K562 (cell line): Measurements from ENCODE around the gene ARFIP2. TPM values are rescaled to one million over a fixed set of nuclear protein-coding genes. Genes with fewer than 3 reads are reported as not detected.

Source experiments
- ATAC-seq: fragments of 200-7000 bp; cut with Tn5 transposase; 3 replicates; pipeline ENCODE4 v1.9.1; 2020; ENCODE audit warnings: moderate library complexity
- BruUV-seq: library from RNA; stranded (reverse); fragments of 400-500 nt; replicated peaks from 2 replicates; lab custom pipeline; 2021; lab: Mats Ljungman, UMichigan
- CTCF ChIA-PET: fragments of 300-600 bp; formaldehyde crosslinking; extraction: SDS; loops from one replicate; lab custom pipeline; 2021; ENCODE audit warnings: low intra/inter-chr PET ratio; lab: Yijun Ruan, JAX
- POLR2A ChIA-PET: fragments of 300-600, 350-650 bp; sonication (Branson Sonifier 250); formaldehyde crosslinking; extraction: SDS; loops from one replicate; lab custom pipeline; 2021; ENCODE audit warnings: antibody characterized with exemption, inconsistent platforms; lab: Yijun Ruan, JAX
- DNase-seq, 4 experiments: peaks; one replicate each; pipeline versions ENCODE4 v3.0.0 to v3.0.0-alpha.2; 2011 to 2018; ENCODE audit warnings: low spot score in 3 of 4, mixed read lengths in 3 of 4; ENCODE audit errors: extremely low read depth in 1 of 4
- FAIRE-seq: peaks from 2 replicates; lab custom pipeline; 2011; peaks lifted over from hg19 to GRCh38; lab: Jason Lieb, UNC
- H2AFZ ChIP-seq: 2 replicates; pipeline ENCODE4 v1.6.0; 2011; ENCODE audit warnings: low read depth, low read length, control low read depth, inconsistent platforms
- H3K27ac ChIP-seq: fragments of 200-600 bp; 3 replicates; pipeline ENCODE4 v1.8.0; 2011; ENCODE audit warnings: low read depth, mild to moderate bottlenecking, control low read depth, inconsistent platforms, low read length, moderate library complexity, mixed read lengths; ENCODE audit errors: extremely low read depth
- H3K27me3 ChIP-seq, 2 experiments: fragments of 300-600 bp in 1 of 2; 2 replicates in 1 of 2; 3 replicates in 1 of 2; pipeline versions ENCODE4 v1.6.0 to v1.8.0; 2011; ENCODE audit warnings: inconsistent platforms in 2 of 2, low read length in 2 of 2, mild to moderate bottlenecking in 1 of 2, mixed read lengths in 1 of 2, moderate library complexity in 1 of 2; ENCODE audit not compliant: control insufficient read depth in 2 of 2, insufficient read depth in 2 of 2
- H3K36me3 ChIP-seq: fragments of 300-600 bp; 3 replicates; pipeline ENCODE4 v1.8.0; 2011; ENCODE audit warnings: mild to moderate bottlenecking, low read length, inconsistent platforms; ENCODE audit not compliant: control insufficient read depth, insufficient read depth
- H3K4me1 ChIP-seq, 2 experiments: fragments of 200-600 bp in 1 of 2; replicated peaks in 1 of 2; 2 replicates in 1 of 2; 3 replicates in 1 of 2; pipeline versions ENCODE4 v1.5.1 to v1.8.0; 2011; ENCODE audit warnings: inconsistent platforms in 2 of 2, low read length in 2 of 2, mild to moderate bottlenecking in 1 of 2, mixed read lengths in 1 of 2, moderate library complexity in 1 of 2; ENCODE audit not compliant: control insufficient read depth in 2 of 2, insufficient read depth in 2 of 2
- H3K4me2 ChIP-seq: 2 replicates; pipeline ENCODE4 v1.6.1; 2011; ENCODE audit warnings: low read length, control low read depth, inconsistent platforms, mixed read lengths; ENCODE audit not compliant: insufficient read depth
- H3K4me3 ChIP-seq: fragments of 200-600 bp; sonication (generic), shearing (Covaris generic); 2 replicates; pipeline ENCODE4 v1.5.1; 2016; ENCODE audit warnings: control low read depth, inconsistent platforms
- H3K79me2 ChIP-seq: fragments of 200-600 bp; 3 replicates; pipeline ENCODE4 v1.8.0; 2011; ENCODE audit warnings: low read length, inconsistent platforms; ENCODE audit not compliant: control insufficient read depth, insufficient read depth
- H3K9ac ChIP-seq, 2 experiments: 2 replicates each; pipeline versions ENCODE4 v1.6.0 to v1.6.1; 2011; ENCODE audit warnings: low read depth in 2 of 2, low read length in 2 of 2, control low read depth in 1 of 2, inconsistent platforms in 1 of 2, mild to moderate bottlenecking in 1 of 2, mixed read lengths in 1 of 2; ENCODE audit not compliant: insufficient read depth in 1 of 2
- H3K9me1 ChIP-seq: one replicate; pipeline ENCODE4 v1.6.0; 2011; ENCODE audit warnings: inconsistent platforms, mild to moderate bottlenecking, low read length, moderate library complexity; ENCODE audit not compliant: control insufficient read depth, insufficient read depth
- H3K9me3 ChIP-seq: replicated peaks from 2 replicates; pipeline ENCODE4 v1.5.1; 2011; ENCODE audit warnings: low read depth, low read length, inconsistent platforms; ENCODE audit not compliant: control insufficient read depth, insufficient read depth
- H4K20me1 ChIP-seq: replicated peaks from 2 replicates; pipeline ENCODE4 v1.6.1; 2011; ENCODE audit warnings: low read length, inconsistent platforms, mixed read lengths; ENCODE audit not compliant: control insufficient read depth, insufficient read depth
- ARID3B ChIP-seq: fragments of 250-450 bp; sonication (Bioruptor Pico); IDR thresholded peaks from 2 replicates; pipeline ENCODE4 v1.4.0; 2020; ENCODE audit warnings: borderline replicate concordance
- BHLHE40 ChIP-seq: IDR thresholded peaks from 2 replicates; pipeline ENCODE4 v1.6.1; 2011; ENCODE audit warnings: low read length, improper control_type of control experiment
- BMI1 ChIP-seq: fragments of 150-350 bp; IDR thresholded peaks from 2 replicates; pipeline ENCODE4 v1.6.1; 2014; ENCODE audit warnings: low read length
- CHD2 ChIP-seq: IDR thresholded peaks from 2 replicates; pipeline ENCODE4 v1.6.1; 2011; ENCODE audit warnings: low read depth, low read length
- MAFG ChIP-seq: fragments of 450-650 bp; conservative IDR thresholded peaks from 2 replicates; pipeline ENCODE4 v1.6.1; 2016; ENCODE audit warnings: missing genetic modification characterization, missing compliant biosample characterization
- NRF1 ChIP-seq, 2 experiments: fragments of 450-650 bp; IDR thresholded peaks in 1 of 2; conservative IDR thresholded peaks in 1 of 2; 2 replicates each; pipeline ENCODE4 v1.6.1; 2014; ENCODE audit warnings: mild to moderate bottlenecking in 2 of 2
- POLR2AphosphoS2 ChIP-seq: IDR thresholded peaks from 2 replicates; pipeline ENCODE4 v1.6.1; 2012; ENCODE audit warnings: low read length, improper control_type of control experiment
- RBFOX2 ChIP-seq: fragments of 200-400 bp; formaldehyde crosslinking; IDR thresholded peaks from 2 replicates; pipeline ENCODE4 v1.6.1; 2017; ENCODE audit warnings: low read depth, mild to moderate bottlenecking, low read length, moderate library complexity
- TEAD2 ChIP-seq: fragments of 450-650 bp; IDR thresholded peaks from 2 replicates; pipeline ENCODE4 v1.6.1; 2016; ENCODE audit warnings: missing genetic modification characterization, control low read depth, missing compliant biosample characterization
- WHSC1 ChIP-seq: IDR thresholded peaks from one replicate; pipeline ENCODE4 v1.6.1; 2012; ENCODE audit warnings: low read length, control low read depth, inconsistent platforms
- ZKSCAN1 ChIP-seq: fragments of 150-350 bp; IDR thresholded peaks from 2 replicates; pipeline ENCODE4 v1.6.1; 2016; ENCODE audit warnings: low read depth, low read length
- ZNF551 ChIP-seq: fragments of 250-450 bp; sonication (Bioruptor Pico); IDR thresholded peaks from 2 replicates; pipeline ENCODE4 v1.5.0; 2021; ENCODE audit warnings: mild to moderate bottlenecking, moderate library complexity
- ZNF695 ChIP-seq: fragments of 450-650 bp; formaldehyde crosslinking; IDR thresholded peaks from 2 replicates; pipeline ENCODE4 v1.4.0; 2020; ENCODE audit warnings: mild to moderate bottlenecking, moderate library complexity
- WGBS: fragments of 100-300 bp; shearing (Covaris generic); methylation state at CpG from one replicate; pipeline ENCODE4 v1.1.6; 2016; ENCODE audit warnings: low coverage, mixed read lengths; ENCODE audit not compliant: insufficient coverage; ENCODE audit errors: missing lambda C conversion rate; 5-methylcytosine and 5-hydroxymethylcytosine counted together
- in situ Hi-C: fragments of 300-500 bp; cut with MboI; formaldehyde crosslinking; loops from 4 replicates; pipeline ENCODE4 v1.15.0; 2018; ENCODE audit warnings: inconsistent platforms, mixed read lengths
- intact Hi-C: fragments of 100-400 bp; cut with micrococcal nuclease; formaldehyde crosslinking; loops from 2 replicates; pipeline ENCODE4 v1.14.2; 2022
- polyA plus RNA-seq, 8 experiments: library from polyadenylated mRNA; depleted of rRNA in 4 of 8; stranded (reverse) in 5 of 8; unstranded in 3 of 8; fragments of >200 nt; fragmentation: Nextera tagmentation in 2 of 8; fragmentation: Illumina TruSeq in 1 of 8; extraction: Ambion mirVana in 2 of 8; extraction: Trizol in 1 of 8; gene quantifications; 2 replicates each; pipeline versions ENCODE4 v1.2.1 to v1.2.3, GENCODE V29; 2011 to 2014; ENCODE audit warnings: inconsistent platforms in 1 of 8, missing spikeins in 1 of 8
- total RNA-seq, 7 experiments: library from RNA; depleted of rRNA in 6 of 7; stranded (reverse); fragments of >200 nt in 6 of 7; fragmentation: Illumina TruSeq in 2 of 7; extraction: Trizol in 2 of 7; gene quantifications; 2 replicates each; pipeline versions ENCODE4 v1.2.1 to v1.2.3, GENCODE V29; 2011 to 2021; ENCODE audit warnings: low replicate concordance in 1 of 7
- TF ChIP-seq, protein P1 (sequence below): fragments of 250-450 bp; sonication (Bioruptor Pico); IDR thresholded peaks from 2 replicates; pipeline ENCODE4 v1.4.0; 2020
- TF ChIP-seq, protein P2 (sequence below): sonication (generic); formaldehyde crosslinking; IDR thresholded peaks from 2 replicates; pipeline ENCODE4 v1.8.0; 2022; ENCODE audit warnings: missing genetic modification reagents, mild to moderate bottlenecking, borderline replicate concordance

ARFIP2 gene
- total and polyA plus RNA-seq, 9 of the 15 experiments (the other 6 are each of a cell fraction or from before 2014, with no cell fraction given) = 11.8 to 74.1 (median 41.0) TPM

DNA sequence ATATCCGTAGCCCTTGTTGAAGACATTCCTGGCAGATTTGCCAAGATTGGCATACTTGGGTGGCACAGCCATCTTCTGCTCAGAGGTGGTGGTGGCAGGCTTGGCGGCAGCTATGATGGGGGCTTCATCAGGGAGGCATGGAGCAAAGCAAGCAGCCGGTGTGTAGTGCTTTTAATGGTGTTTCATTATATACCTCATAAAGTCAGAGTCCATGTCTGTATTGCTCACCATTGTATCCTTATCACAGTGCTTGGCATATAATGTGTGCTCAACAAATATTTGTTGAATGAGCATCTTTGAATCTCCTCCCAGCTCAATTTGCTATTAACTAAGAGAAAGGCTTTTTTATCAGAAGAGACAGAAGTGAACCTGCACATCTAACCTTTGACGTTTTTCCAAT is 8.2 kb upstream of the ARFIP2 start:
- Histone ChIP-seq H4K20me1 (no peaks in the 10 kb centered on the region), H2AFZ (no peak overlapping the region), H3K9me1 (no peaks in the 10 kb centered on the region), H3K36me3 (peaks cover 75% of the 10 kb centered on the region), H3K79me2 (0 out of 3 replicates have a peak, but pooled peaks cover 4% of the 10 kb centered on the region), H3K4me1 (no peaks in the 10 kb centered on the region; a peak in 1 of 5 replicates), H3K9me3 (no peaks in the 10 kb centered on the region), H3K4me2 (no peak overlapping the region), H3K9ac (no peak overlapping the region), H3K27me3 (no peaks in the 10 kb centered on the region), H3K27ac (no peak overlapping the region), H3K4me3 (no peak overlapping the region)
- no peak for ATAC-seq
- ChIA-PET CTCF (no interaction called here), POLR2A (interaction anchor here (1.0 to 4.9 kb wide), 2 partner anchors 10 to 111 kb away, joined by 3 to 33 read pairs; partner anchors contain the start of gene DNHD1)
- no TSS peak for BruUV-seq
- WGBS = 72% methylated on average over 4 of the region's 4 CpGs
- in situ Hi-C loops (no loop called here), intact Hi-C loops (no loop called here)
- FAIRE-seq = no peak
- DNase-seq = no peak
- TF ChIP-seq CHD2 (no peak), ZKSCAN1 (no peak), RBFOX2 (no peak), BHLHE40 (no peak), WHSC1 (no peak), ZNF695 (CRISPR knock-in tag) (no peak), TEAD2 (tag) (no peak), MAFG (tag) (no peak), POLR2AphosphoS2 (no peak), ARID3B (CRISPR knock-in tag) (no peak), BMI1 (no peak), ZNF551 (no peak), NRF1 (conservative IDR thresholded peaks at IDR 0.05 in 1 of 2, IDR thresholded peaks at IDR 0.05 in 1 of 2) (no peak)
- TF ChIP-seq, protein P1, sequence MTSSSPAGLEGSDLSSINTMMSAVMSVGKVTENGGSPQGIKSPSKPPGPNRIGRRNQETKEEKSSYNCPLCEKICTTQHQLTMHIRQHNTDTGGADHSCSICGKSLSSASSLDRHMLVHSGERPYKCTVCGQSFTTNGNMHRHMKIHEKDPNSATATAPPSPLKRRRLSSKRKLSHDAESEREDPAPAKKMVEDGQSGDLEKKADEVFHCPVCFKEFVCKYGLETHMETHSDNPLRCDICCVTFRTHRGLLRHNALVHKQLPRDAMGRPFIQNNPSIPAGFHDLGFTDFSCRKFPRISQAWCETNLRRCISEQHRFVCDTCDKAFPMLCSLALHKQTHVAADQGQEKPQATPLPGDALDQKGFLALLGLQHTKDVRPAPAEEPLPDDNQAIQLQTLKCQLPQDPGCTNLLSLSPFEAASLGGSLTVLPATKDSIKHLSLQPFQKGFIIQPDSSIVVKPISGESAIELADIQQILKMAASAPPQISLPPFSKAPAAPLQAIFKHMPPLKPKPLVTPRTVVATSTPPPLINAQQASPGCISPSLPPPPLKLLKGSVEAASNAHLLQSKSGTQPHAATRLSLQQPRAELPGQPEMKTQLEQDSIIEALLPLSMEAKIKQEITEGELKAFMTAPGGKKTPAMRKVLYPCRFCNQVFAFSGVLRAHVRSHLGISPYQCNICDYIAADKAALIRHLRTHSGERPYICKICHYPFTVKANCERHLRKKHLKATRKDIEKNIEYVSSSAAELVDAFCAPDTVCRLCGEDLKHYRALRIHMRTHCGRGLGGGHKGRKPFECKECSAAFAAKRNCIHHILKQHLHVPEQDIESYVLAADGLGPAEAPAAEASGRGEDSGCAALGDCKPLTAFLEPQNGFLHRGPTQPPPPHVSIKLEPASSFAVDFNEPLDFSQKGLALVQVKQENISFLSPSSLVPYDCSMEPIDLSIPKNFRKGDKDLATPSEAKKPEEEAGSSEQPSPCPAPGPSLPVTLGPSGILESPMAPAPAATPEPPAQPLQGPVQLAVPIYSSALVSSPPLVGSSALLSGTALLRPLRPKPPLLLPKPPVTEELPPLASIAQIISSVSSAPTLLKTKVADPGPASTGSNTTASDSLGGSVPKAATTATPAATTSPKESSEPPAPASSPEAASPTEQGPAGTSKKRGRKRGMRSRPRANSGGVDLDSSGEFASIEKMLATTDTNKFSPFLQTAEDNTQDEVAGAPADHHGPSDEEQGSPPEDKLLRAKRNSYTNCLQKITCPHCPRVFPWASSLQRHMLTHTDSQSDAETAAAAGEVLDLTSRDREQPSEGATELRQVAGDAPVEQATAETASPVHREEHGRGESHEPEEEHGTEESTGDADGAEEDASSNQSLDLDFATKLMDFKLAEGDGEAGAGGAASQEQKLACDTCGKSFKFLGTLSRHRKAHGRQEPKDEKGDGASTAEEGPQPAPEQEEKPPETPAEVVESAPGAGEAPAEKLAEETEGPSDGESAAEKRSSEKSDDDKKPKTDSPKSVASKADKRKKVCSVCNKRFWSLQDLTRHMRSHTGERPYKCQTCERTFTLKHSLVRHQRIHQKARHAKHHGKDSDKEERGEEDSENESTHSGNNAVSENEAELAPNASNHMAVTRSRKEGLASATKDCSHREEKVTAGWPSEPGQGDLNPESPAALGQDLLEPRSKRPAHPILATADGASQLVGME (CRISPR knock-in tag) = no peak
- TF ChIP-seq, protein P2, sequence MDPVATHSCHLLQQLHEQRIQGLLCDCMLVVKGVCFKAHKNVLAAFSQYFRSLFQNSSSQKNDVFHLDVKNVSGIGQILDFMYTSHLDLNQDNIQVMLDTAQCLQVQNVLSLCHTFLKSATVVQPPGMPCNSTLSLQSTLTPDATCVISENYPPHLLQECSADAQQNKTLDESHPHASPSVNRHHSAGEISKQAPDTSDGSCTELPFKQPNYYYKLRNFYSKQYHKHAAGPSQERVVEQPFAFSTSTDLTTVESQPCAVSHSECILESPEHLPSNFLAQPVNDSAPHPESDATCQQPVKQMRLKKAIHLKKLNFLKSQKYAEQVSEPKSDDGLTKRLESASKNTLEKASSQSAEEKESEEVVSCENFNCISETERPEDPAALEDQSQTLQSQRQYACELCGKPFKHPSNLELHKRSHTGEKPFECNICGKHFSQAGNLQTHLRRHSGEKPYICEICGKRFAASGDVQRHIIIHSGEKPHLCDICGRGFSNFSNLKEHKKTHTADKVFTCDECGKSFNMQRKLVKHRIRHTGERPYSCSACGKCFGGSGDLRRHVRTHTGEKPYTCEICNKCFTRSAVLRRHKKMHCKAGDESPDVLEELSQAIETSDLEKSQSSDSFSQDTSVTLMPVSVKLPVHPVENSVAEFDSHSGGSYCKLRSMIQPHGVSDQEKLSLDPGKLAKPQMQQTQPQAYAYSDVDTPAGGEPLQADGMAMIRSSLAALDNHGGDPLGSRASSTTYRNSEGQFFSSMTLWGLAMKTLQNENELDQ (CRISPR knock-in tag) = no peak
